HUES48 (cell line): ENCODE measurements around the gene HMOX1.

Experiments
- H3K27ac ChIP-seq: one replicate; pipeline ENCODE4 v1.7.0; 2013; ENCODE audit warnings: low read depth, low read length, inconsistent platforms
- H3K27me3 ChIP-seq: 2 replicates; pipeline ENCODE4 v1.6.1; 2013; ENCODE audit warnings: mild to moderate bottlenecking, low read length; ENCODE audit not compliant: control insufficient read depth, insufficient read depth
- H3K36me3 ChIP-seq: 2 replicates; pipeline ENCODE4 v1.6.1; 2013; ENCODE audit warnings: low read length; ENCODE audit not compliant: control insufficient read depth, insufficient read depth
- H3K4me1 ChIP-seq: 2 replicates; pipeline ENCODE4 v1.6.1; 2013; ENCODE audit warnings: mild to moderate bottlenecking, low read length; ENCODE audit not compliant: control insufficient read depth, insufficient read depth
- H3K4me3 ChIP-seq: 2 replicates; pipeline ENCODE4 v1.5.1; 2013; ENCODE audit warnings: mild to moderate bottlenecking, low read depth, low read length
- H3K9ac ChIP-seq: 2 replicates; pipeline ENCODE4 v1.6.1; 2013; ENCODE audit warnings: mild to moderate bottlenecking, low read depth, low read length, moderate library complexity
- H3K9me3 ChIP-seq: 2 replicates; pipeline ENCODE4 v1.6.1; 2013; ENCODE audit warnings: low read length; ENCODE audit not compliant: control insufficient read depth, insufficient read depth

The HMOX1 gene

GRCh38 chr22:35409783-35410662 is 29.1 kb downstream of the HMOX1 start:
- Histone ChIP-seq H3K4me3 (no peak overlapping the region), H3K9ac (no peak overlapping the region), H3K9me3 (no peaks in the 10 kb centered on the region), H3K4me1 (no peaks in the 10 kb centered on the region), H3K27ac (no peak overlapping the region), H3K36me3 (peaks cover 99% of the 10 kb centered on the region), H3K27me3 (no peaks in the 10 kb centered on the region)

- H3K36me3 ChIP-seq = peaks cover 99% of the 10 kb centered on the region
- no peak overlapping the region for H3K27ac ChIP-seq
- no peak overlapping the region for H3K9ac ChIP-seq
These were observed 29.8 kb downstream of the HMOX1 start for GRCh38 chr22:35410663-35411034.

GRCh38 chr22:35411102-35411501 is 30.2 kb downstream of the HMOX1 start:
- no peaks in the 10 kb centered on the region for H3K27me3 ChIP-seq
- no peak overlapping the region for H3K27ac ChIP-seq
- H3K4me3 ChIP-seq = no peak overlapping the region
- peaks cover 99% of the 10 kb centered on the region for H3K36me3 ChIP-seq
- H3K4me1 ChIP-seq = no peaks in the 10 kb centered on the region
- H3K9ac ChIP-seq = no peak overlapping the region
- H3K9me3 ChIP-seq = no peaks in the 10 kb centered on the region

More at GRCh38 chr22:35410663-35411034, 29.8 kb downstream of the HMOX1 start:
- no peak overlapping the region for H3K4me3 ChIP-seq
- H3K4me1 ChIP-seq = no peaks in the 10 kb centered on the region
- H3K9me3 ChIP-seq = no peaks in the 10 kb centered on the region
- no peaks in the 10 kb centered on the region for H3K27me3 ChIP-seq

GRCh38 chr22:35413624-35414023 is 32.7 kb downstream of the HMOX1 start:
- H3K9ac ChIP-seq = no peak overlapping the region
- no peaks in the 10 kb centered on the region for H3K4me1 ChIP-seq
- no peak overlapping the region for H3K27ac ChIP-seq
- no peaks in the 10 kb centered on the region for H3K9me3 ChIP-seq
- no peaks in the 10 kb centered on the region for H3K27me3 ChIP-seq
- H3K4me3 ChIP-seq = no peak overlapping the region
- peaks cover 97% of the 10 kb centered on the region for H3K36me3 ChIP-seq

- no peak overlapping the region for H3K27ac ChIP-seq
- H3K4me3 ChIP-seq = no peak overlapping the region
- peaks cover 97% of the 10 kb centered on the region for H3K36me3 ChIP-seq
- no peak overlapping the region for H3K9ac ChIP-seq
- no peaks in the 10 kb centered on the region for H3K9me3 ChIP-seq
- H3K4me1 ChIP-seq = no peaks in the 10 kb centered on the region
- H3K27me3 ChIP-seq = no peaks in the 10 kb centered on the region
These were observed 36.7 kb downstream of the HMOX1 start for GRCh38 chr22:35417606-35418005.

- Histone ChIP-seq H3K27me3 (no peaks in the 10 kb centered on the region), H3K9me3 (no peaks in the 10 kb centered on the region), H3K36me3 (peaks cover 98% of the 10 kb centered on the region), H3K9ac (no peak overlapping the region), H3K4me1 (no peaks in the 10 kb centered on the region), H3K27ac (no peak overlapping the region), H3K4me3 (no peak overlapping the region)
These were observed 37.2 kb downstream of the HMOX1 start for GRCh38 chr22:35418088-35418487.

- no peak overlapping the region for H3K4me3 ChIP-seq
- H3K9me3 ChIP-seq = no peaks in the 10 kb centered on the region
- no peak overlapping the region for H3K9ac ChIP-seq
- H3K4me1 ChIP-seq = no peaks in the 10 kb centered on the region
- no peak overlapping the region for H3K27ac ChIP-seq
- peaks cover 98% of the 10 kb centered on the region for H3K36me3 ChIP-seq
- H3K27me3 ChIP-seq = no peaks in the 10 kb centered on the region
These were observed 37.8 kb downstream of the HMOX1 start for GRCh38 chr22:35418731-35419130.

- Histone ChIP-seq H3K27ac (no peak overlapping the region), H3K36me3 (peaks cover 98% of the 10 kb centered on the region), H3K4me1 (no peaks in the 10 kb centered on the region)
These were observed 38.9 kb downstream of the HMOX1 start for GRCh38 chr22:35419756-35420155.

GRCh38 chr22:35421121-35421520 is 40.2 kb downstream of the HMOX1 start:
- Histone ChIP-seq H3K9ac (no peak overlapping the region), H3K9me3 (no peaks in the 10 kb centered on the region), H3K4me3 (no peak overlapping the region), H3K36me3 (peaks cover 98% of the 10 kb centered on the region), H3K27me3 (no peaks in the 10 kb centered on the region), H3K4me1 (peaks cover 9% of the 10 kb centered on the region), H3K27ac (no peak overlapping the region)

More at GRCh38 chr22:35419756-35420155, 38.9 kb downstream of the HMOX1 start:
- Histone ChIP-seq H3K4me3 (no peak overlapping the region), H3K27me3 (no peaks in the 10 kb centered on the region), H3K9ac (no peak overlapping the region), H3K9me3 (no peaks in the 10 kb centered on the region)

- no peak overlapping the region for H3K27ac ChIP-seq
- H3K36me3 ChIP-seq = peaks cover 97% of the 10 kb centered on the region
- no peak overlapping the region for H3K4me3 ChIP-seq
- peaks cover 19% of the 10 kb centered on the region for H3K4me1 ChIP-seq
- H3K9me3 ChIP-seq = no peaks in the 10 kb centered on the region
- H3K9ac ChIP-seq = no peak overlapping the region
- H3K27me3 ChIP-seq = no peaks in the 10 kb centered on the region
These were observed 41.2 kb downstream of the HMOX1 start for GRCh38 chr22:35422145-35422544.

- Histone ChIP-seq H3K9me3 (no peaks in the 10 kb centered on the region), H3K9ac (no peak overlapping the region), H3K27ac (no peak overlapping the region), H3K36me3 (peaks cover 96% of the 10 kb centered on the region), H3K4me3 (no peak overlapping the region), H3K27me3 (no peaks in the 10 kb centered on the region), H3K4me1 (peaks cover 20% of the 10 kb centered on the region)
These were observed 42.0 kb downstream of the HMOX1 start for GRCh38 chr22:35422936-35423335.
